ENCODE results near the gene CERS3.

- TF ChIP-seq CTCF (IDR thresholded peaks at IDR 0.05; ENCODE audit: low read depth, low read length, missing input control) (no peak), MAX (IDR thresholded peaks at IDR 0.05) (no peak), ZBTB33 (IDR thresholded peaks at IDR 0.05) (no peak), REST (IDR thresholded peaks at IDR 0.05) (no peak), YY1 (IDR thresholded peaks at IDR 0.05) (no peak), SP1 (IDR thresholded peaks at IDR 0.05) (no peak), EGR1 (IDR thresholded peaks at IDR 0.05; ENCODE audit: low read depth in 2 of 2) (no peak), TAF1 (conservative IDR thresholded peaks at IDR 0.05) (no peak), RAD21 (IDR thresholded peaks at IDR 0.05) (no peak), GABPA (IDR thresholded peaks at IDR 0.05 in 1 of 2, conservative IDR thresholded peaks at IDR 0.05 in 1 of 2) (no peak)
Measured at GRCh38 chr15:100560323-100560722, 31.6 kb upstream of the CERS3 start.

Measured in liver (tissue), 3 donors.